ENCODE data around the gene SAP30L.
A peak's percentile ranks its signal among the peaks of the same experiment; 100 is the strongest.

The SAP30L gene

GRCh38 chr5:154466671-154467070 is 20.9 kb downstream of the SAP30L start:
- no peak for DNase-seq

GRCh38 chr5:154467655-154468354 is 22.0 kb downstream of the SAP30L start:
- DNase-seq, result peak; percentile 36

- DNase-seq, result no peak
These were observed 24.3 kb downstream of the SAP30L start for GRCh38 chr5:154470137-154470536.

DNA sequence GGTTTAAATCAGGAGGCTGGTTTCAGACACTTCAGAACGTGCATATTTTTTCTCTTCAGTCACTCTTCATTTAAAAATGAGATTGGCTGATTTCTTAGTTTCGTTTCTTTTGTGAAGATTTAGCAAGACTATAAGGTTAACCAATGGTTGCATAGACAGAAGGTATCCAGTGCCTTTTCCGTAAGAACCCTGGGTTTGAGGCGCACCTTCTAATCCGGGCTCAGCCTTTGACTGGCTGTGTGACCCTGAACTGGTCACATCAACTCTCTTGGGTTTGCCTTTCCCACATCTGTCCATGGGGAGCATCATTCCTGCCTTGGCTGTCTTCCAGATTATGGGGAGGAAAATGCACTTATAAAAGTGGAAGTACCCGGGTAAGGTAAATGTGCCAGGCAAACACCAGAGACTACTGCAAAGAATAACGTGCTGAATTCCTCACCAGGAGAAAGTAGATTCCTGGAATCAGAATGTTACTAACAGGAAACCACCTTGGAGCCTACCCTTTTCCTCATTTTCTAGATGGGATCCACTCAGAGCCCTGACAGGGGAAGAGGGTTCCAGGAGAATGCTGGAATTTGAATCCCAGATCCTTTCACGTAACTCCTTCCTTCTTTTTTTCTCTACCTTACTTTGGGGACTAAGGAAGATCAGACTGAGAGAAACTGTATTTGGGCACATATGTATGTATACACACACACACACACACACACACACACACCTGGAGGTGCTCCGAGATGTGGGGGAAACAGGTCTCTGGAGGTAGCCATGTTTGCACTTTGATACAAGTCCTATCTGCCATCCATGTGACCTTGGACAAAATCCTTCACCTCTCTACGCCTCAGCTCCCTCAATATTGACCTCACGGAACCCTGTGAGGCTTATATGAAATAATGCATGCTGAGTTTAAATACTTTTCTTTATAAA is 25.4 kb downstream of the SAP30L start:
- no peak for DNase-seq

DNA sequence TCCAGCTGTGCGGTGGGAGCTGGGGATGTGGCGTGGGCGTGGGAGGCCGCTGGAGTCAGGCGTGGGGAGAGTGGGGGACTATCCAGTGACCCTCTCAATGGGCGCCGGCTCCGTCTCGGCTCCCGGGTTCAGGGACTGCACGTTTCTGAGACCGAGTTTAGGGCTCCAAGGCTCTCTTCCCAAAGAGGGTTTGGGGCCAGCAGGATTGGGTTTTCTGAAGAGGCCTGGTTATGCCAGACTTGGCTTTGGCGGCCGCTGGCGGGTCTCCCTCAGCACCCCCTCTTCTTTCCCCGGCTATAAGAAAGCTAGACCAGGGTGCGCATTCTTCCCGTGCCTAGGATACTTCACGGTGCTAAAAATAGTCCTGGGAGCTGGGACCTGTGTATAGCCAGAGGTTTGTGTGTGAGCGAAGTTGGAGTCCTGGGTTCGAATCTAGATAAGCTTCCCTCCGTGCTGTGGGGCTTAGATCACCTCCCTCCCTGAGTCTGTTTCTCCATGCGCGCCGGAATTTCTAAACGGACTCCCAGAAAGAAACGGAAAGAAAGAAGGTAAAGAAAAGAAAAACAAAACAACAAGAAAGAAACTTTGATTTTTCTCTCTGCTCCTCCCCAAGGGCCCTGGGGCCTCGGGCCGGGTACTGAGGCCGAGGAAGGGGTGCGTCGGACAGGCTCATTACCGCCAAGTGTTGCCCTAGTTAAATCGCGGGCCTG is 27.2 kb downstream of the SAP30L start:
- no peak for DNase-seq

DNA sequence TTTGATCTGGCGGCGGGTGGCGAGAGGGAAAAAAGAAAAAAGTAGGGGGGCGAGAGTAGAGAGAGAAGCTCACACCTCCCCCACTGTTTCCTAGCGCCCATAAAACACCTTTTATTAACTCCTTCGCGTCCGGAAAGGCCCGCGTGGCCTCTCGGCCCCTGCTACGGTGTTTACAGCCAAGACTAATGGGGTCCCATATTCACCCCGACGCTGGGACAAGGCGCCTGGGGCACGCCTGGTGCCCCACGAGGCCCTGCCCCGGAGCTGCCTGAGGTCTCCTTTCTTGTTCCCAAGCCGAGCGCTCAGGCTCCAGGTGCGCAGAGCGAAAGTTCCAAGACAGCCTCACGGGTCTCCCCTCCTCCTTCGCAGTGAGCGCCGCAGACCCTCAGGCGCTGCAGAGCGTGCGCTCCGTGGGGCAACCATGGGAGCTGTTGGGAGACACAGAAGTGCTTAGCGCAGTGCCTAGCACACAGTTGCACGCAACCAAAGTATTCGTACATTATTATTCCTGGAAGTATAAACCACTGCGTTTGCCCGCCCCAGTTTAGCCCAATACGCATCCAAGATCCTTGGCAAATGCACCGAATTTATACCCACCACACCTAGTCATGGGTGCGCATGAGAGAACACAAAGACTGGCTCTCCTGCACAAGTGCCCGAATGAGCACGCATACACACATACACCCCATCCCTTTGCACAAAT is 27.9 kb downstream of the SAP30L start:
- no peak for DNase-seq

DNA sequence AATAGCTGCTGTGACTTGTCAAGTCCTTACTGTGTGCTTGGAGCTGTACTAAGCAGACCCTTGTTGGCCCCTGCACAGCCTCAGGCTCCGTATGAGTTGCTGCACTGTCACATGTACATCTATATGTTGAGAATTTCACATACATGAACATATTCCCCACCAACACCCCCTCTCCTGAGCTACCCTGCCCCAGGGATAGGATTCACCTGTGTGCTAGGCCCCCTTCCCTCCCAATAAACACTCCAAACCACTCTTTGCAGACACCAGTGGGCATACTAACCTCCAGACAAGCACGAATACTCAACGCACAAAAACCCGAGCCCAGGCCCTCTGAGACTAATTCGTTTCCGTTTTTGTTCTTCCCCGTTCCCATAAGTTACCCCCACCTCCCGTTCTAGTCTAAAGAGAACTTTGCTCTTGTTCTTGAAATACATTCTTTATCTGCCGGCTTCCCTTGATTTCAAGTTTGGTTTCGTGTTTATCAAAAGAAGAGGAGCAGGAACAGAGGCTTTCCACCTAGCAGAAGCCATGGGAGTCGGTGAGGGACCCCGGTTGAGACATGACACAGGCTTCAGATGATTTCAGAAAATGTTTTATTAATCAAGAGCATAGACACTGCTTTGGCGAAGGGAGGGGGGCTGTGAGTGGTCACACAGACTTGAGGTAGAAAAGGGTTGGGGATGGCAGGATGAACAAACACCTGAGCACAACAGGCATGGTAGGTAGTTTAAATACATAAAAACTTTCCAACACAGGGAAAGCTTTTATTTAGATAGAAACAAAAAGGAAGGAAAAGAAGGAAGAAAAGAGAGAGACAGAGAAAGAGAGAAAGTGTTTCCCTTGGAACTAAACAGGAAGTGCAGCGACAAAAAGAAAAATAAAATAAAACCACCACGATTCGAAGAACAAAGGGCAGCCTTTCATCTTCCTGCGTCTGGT is 28.9 kb downstream of the SAP30L start:
- DNase-seq, result no peak

GRCh38 chr5:154475591-154476353 is 30.0 kb downstream of the SAP30L start:
- no peak for DNase-seq

- no peak for DNase-seq
These were observed 30.8 kb downstream of the SAP30L start for GRCh38 chr5:154476354-154477205.

DNA sequence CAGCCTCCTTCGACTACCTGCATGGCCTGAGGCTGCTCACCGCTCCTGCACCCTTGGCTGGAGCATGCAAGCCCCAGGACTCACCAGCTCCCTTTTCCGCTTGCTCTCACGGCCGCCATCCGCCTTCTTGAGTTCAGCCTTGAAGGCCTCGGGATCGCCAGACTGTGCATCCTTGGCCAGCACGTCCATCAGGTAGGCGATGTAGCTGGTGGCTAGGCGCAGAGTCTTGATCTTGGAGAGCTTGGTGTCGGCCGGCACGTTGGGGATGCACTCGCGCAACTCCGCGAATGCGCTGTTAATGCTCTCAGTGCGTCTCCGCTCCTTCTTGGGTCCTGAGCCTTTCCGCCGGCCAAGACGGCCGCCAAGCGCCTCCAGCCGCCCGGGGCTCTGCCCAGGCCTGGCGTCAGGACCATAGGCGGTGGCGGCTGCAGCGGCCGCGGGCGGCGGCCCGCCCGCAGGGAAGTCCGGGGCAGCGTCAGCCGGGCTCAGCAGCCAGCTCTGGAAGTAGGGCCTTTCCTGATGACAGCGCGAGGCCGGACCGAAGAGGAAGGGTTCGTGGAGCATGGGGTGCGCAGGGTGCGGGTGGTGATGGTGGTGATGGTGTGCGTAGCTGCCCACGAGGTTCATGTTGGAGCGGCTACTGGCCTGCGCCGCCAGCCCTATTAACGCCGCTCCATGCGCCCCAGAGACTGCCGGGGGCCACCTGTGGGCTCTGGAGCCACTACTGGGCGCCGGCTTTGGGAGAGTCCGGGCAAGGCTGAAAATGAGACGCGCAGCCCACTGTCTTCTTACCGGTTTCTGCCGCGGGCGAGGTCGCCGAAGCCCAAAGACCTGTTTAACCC is 31.8 kb downstream of the SAP30L start:
- peak; percentile 32 for DNase-seq

- DNase-seq, result peak; percentile 66
These were observed 32.4 kb downstream of the SAP30L start, which contains the start of gene HAND1 for GRCh38 chr5:154478224-154478565. Gene HAND1 (minus strand): TSS chr5:154478227. CDS start chr5:154478008, 219 bp downstream.

- peak; percentile 19 for DNase-seq
These were observed 33.0 kb downstream of the SAP30L start for GRCh38 chr5:154478752-154479159.

- DNase-seq, result peak; percentile 6
These were observed 33.6 kb downstream of the SAP30L start for GRCh38 chr5:154479160-154479943.

- DNase-seq, result peak; percentile 7
These were observed 34.4 kb downstream of the SAP30L start for GRCh38 chr5:154479944-154480750.

DNA sequence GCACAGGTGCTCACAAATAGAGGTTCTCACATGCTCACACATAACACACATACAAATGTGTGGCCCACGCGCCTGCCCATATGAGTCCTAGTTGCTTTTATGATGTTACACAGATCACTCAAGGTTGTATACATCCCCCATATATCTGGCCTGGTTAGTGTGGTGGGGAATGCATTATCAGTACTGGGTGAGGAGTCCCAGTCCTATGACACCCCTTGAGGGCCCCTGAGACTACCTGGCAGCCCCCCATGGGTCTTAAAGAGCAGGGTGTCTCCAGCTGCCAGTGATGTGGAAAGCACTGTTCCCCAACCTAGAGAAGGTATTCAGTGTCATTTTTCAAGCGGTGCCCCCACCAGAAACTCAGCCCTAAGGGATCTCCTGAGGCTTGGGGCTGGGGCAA is 35.0 kb downstream of the SAP30L start:
- DNase-seq, result no peak

- DNase-seq, result no peak
These were observed 36.0 kb downstream of the SAP30L start for GRCh38 chr5:154481584-154482381.

Measured in NCI-H146 (cell line).